Hepatocyte (in vitro differentiated cells): Measurements from ENCODE around the gene ZNF446. TPM values are rescaled to one million over a fixed set of nuclear protein-coding genes. Genes with fewer than 3 reads are reported as not detected.

Experiments
- DNase-seq: peaks from one replicate; pipeline ENCODE4 v3.0.0-alpha.2; 2016; ENCODE audit warnings: low spot score
- H2AFZ ChIP-seq: fragments of 200-600 bp; sonication (generic); 2 replicates; pipeline ENCODE4 v1.6.0; 2016; ENCODE audit warnings: antibody characterized with exemption, mild to moderate bottlenecking
- H3K27ac ChIP-seq: fragments of 200-600 bp; sonication (generic); 2 replicates; pipeline ENCODE4 v1.5.1; 2016; ENCODE audit warnings: mild to moderate bottlenecking
- H3K27me3 ChIP-seq: fragments of 200-600 bp; sonication (generic); 2 replicates; pipeline ENCODE4 v1.6.1; 2016
- H3K36me3 ChIP-seq: fragments of 200-600 bp; sonication (generic); replicated peaks from 2 replicates; pipeline ENCODE4 v1.5.1; 2016; ENCODE audit warnings: low read depth; ENCODE audit not compliant: insufficient read depth
- H3K4me1 ChIP-seq: fragments of 200-600 bp; sonication (generic); 2 replicates; pipeline ENCODE4 v1.5.1; 2016; ENCODE audit warnings: mild to moderate bottlenecking, moderate library complexity; ENCODE audit not compliant: insufficient read depth
- H3K4me2 ChIP-seq: fragments of 200-600 bp; sonication (generic); 2 replicates; pipeline ENCODE4 v1.6.0; 2016
- H3K4me3 ChIP-seq: fragments of 200-600 bp; sonication (generic); 2 replicates; pipeline ENCODE4 v1.5.1; 2016; ENCODE audit warnings: mild to moderate bottlenecking
- H3K79me2 ChIP-seq: fragments of 200-600 bp; sonication (generic); 2 replicates; pipeline ENCODE4 v1.6.0; 2017; ENCODE audit warnings: mild to moderate bottlenecking
- H3K9me2 ChIP-seq: fragments of 200-600 bp; sonication (generic); replicated peaks from 2 replicates; pipeline ENCODE4 v1.6.0; 2017; ENCODE audit warnings: mild to moderate bottlenecking; ENCODE audit not compliant: insufficient read depth
- H3K9me3 ChIP-seq: fragments of 200-600 bp; sonication (generic); 2 replicates; pipeline ENCODE4 v1.5.1; 2016; ENCODE audit warnings: low read depth, mild to moderate bottlenecking
- H4K20me1 ChIP-seq: fragments of 200-600 bp; sonication (generic); 2 replicates; pipeline ENCODE4 v1.6.0; 2016; ENCODE audit warnings: mild to moderate bottlenecking; ENCODE audit not compliant: insufficient read depth, poor library complexity, severe bottlenecking
- EZH2 ChIP-seq: fragments of 200-600 bp; sonication (generic); IDR thresholded peaks from 2 replicates; pipeline ENCODE4 v1.6.1; 2016; ENCODE audit warnings: antibody characterized with exemption, mild to moderate bottlenecking, borderline replicate concordance
- EZH2phosphoT487 ChIP-seq: fragments of 200-600 bp; sonication (generic); IDR thresholded peaks from one replicate; pipeline ENCODE4 v1.6.1; 2018; ENCODE audit warnings: antibody characterized with exemption, mild to moderate bottlenecking, low read depth, moderate library complexity; ENCODE audit not compliant: unreplicated experiment, severe bottlenecking
- WGBS: methylation state at CpG from one replicate; pipeline ENCODE4 v1.1.6; 2016; ENCODE audit warnings: low lambda C conversion rate; ENCODE audit errors: missing lambda C conversion rate; 5-methylcytosine and 5-hydroxymethylcytosine counted together
- polyA plus RNA-seq: library from polyadenylated mRNA; unstranded; fragments of >200 nt; fragmentation: Nextera tagmentation; extraction: Ambion mirVana; gene quantifications from 2 replicates; pipeline ENCODE4 v1.2.1, GENCODE V29; 2016
- total RNA-seq: library from RNA; depleted of rRNA; stranded (reverse); fragments of >200 nt; gene quantifications from 2 replicates; pipeline ENCODE4 v1.2.3, GENCODE V29; 2014
- TF ChIP-seq, protein P1 (sequence below): fragments of 200-600 bp; sonication (generic); IDR thresholded peaks from 2 replicates; pipeline ENCODE4 v1.5.1; 2016; ENCODE audit warnings: antibody characterized with exemption, mild to moderate bottlenecking; ENCODE audit not compliant: poor library complexity

Gene ZNF446
- total and polyA plus RNA-seq, 2 experiments from 2014 or later: 13.8 to 20.5 TPM

DNA sequence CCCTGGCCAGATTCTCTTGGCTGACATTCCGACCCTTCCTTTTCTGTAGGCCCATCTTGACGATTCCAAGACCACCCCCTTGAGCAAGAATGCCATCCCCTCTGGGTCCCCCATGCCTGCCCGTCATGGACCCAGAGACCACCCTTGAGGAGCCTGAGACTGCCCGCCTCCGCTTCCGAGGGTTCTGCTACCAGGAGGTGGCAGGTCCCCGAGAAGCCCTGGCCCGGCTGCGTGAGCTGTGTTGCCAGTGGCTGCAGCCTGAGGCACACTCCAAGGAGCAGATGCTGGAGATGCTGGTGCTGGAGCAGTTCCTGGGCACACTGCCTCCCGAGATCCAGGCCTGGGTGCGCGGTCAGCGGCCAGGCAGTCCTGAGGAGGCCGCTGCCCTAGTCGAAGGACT is 978 bp downstream of the ZNF446 start:
- no peak overlapping the region for H2AFZ ChIP-seq

GRCh38 chr19:58477871-58478270 is 1.7 kb downstream of the ZNF446 start:
- Histone ChIP-seq H3K4me3 (no peak overlapping the region), H3K79me2 (peaks cover 6% of the 10 kb centered on the region), H3K27ac (no peak overlapping the region), H2AFZ (no peak overlapping the region), H3K9me2 (no peaks in the 10 kb centered on the region), H3K4me1 (peaks cover 14% of the 10 kb centered on the region), H3K36me3 (no peaks in the 10 kb centered on the region), H3K9me3 (no peaks in the 10 kb centered on the region), H3K4me2 (no peak overlapping the region), H4K20me1 (no peaks in the 10 kb centered on the region), H3K27me3 (no peaks in the 10 kb centered on the region)
- DNase-seq: no peak
- no peak for TF ChIP-seq EZH2phosphoT487
- TF ChIP-seq, protein P1, sequence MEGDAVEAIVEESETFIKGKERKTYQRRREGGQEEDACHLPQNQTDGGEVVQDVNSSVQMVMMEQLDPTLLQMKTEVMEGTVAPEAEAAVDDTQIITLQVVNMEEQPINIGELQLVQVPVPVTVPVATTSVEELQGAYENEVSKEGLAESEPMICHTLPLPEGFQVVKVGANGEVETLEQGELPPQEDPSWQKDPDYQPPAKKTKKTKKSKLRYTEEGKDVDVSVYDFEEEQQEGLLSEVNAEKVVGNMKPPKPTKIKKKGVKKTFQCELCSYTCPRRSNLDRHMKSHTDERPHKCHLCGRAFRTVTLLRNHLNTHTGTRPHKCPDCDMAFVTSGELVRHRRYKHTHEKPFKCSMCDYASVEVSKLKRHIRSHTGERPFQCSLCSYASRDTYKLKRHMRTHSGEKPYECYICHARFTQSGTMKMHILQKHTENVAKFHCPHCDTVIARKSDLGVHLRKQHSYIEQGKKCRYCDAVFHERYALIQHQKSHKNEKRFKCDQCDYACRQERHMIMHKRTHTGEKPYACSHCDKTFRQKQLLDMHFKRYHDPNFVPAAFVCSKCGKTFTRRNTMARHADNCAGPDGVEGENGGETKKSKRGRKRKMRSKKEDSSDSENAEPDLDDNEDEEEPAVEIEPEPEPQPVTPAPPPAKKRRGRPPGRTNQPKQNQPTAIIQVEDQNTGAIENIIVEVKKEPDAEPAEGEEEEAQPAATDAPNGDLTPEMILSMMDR: no peak
- TF ChIP-seq EZH2: no peak
- 100% methylated on average over 1 of the region's 1 CpG for WGBS

More for the DNA sequence above, 978 bp downstream of the ZNF446 start:
- Histone ChIP-seq H4K20me1 (no peaks in the 10 kb centered on the region), H3K9me3 (no peaks in the 10 kb centered on the region), H3K4me3 (no peak overlapping the region), H3K27me3 (no peaks in the 10 kb centered on the region), H3K4me2 (peak overlapping the region; percentile 93), H3K36me3 (no peaks in the 10 kb centered on the region), H3K79me2 (peaks cover 6% of the 10 kb centered on the region), H3K9me2 (no peaks in the 10 kb centered on the region), H3K4me1 (peaks cover 14% of the 10 kb centered on the region), H3K27ac (peak overlapping the region; percentile 93)
- TF ChIP-seq EZH2phosphoT487: no peak
- TF ChIP-seq, protein P1: no peak
- no peak for TF ChIP-seq EZH2
- WGBS: 94% methylated on average over 15 of the region's 15 CpGs
- no peak for DNase-seq

DNA sequence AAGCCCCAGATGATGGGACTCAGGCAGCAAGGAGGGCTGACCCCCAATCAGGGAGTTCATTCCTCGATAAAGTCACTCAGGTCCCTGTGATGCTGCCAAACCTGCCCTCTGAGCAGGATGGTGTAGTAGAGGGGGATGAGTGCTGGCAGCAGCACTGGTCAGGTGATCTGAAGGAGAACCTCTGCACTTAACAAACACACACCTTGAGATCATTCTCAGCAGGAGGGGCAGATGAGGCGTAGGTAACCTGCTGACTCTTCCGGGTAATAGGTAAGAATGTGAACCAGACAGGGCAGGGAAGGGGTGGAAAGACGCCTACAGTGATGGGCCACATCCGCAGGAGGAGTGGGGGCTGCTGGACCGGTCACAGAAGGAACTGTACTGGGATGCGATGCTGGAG is 3.2 kb downstream of the ZNF446 start:
- TF ChIP-seq EZH2phosphoT487 (no peak), EZH2 (no peak)
- TF ChIP-seq, protein P1: no peak
- DNase-seq: no peak
- no peaks in the 10 kb centered on the region for H3K27me3 ChIP-seq
- no peaks in the 10 kb centered on the region for H3K9me3 ChIP-seq
- no peaks in the 10 kb centered on the region for H3K36me3 ChIP-seq
- no peak overlapping the region for H3K4me2 ChIP-seq
- H2AFZ ChIP-seq: no peak overlapping the region
- no peaks in the 10 kb centered on the region for H3K9me2 ChIP-seq
- no peak overlapping the region for H3K27ac ChIP-seq
- WGBS: 93% methylated on average over 7 of the region's 7 CpGs
- H3K4me3 ChIP-seq: no peak overlapping the region
- peaks cover 6% of the 10 kb centered on the region for H3K79me2 ChIP-seq
- peaks cover 14% of the 10 kb centered on the region for H3K4me1 ChIP-seq
- H4K20me1 ChIP-seq: no peaks in the 10 kb centered on the region
